Astrocyte (in vitro differentiated cells and primary cell): ENCODE measurements around the gene TMEM87A. TPM values are rescaled to one million over a fixed set of nuclear protein-coding genes. Genes with fewer than 3 reads are reported as not detected.
"Not testable (repeated sequence)": the region's sequence is repeated elsewhere in the genome, so short reads cannot be mapped to it uniquely, and the experiment has no call there.

ENCODE experiments used
- DNase-seq: peaks from one replicate; pipeline ENCODE4 v3.0.0-alpha.2; 2010; ENCODE audit warnings: low read depth
- FAIRE-seq: peaks from 2 replicates; lab custom pipeline; 2011; peaks lifted over from hg19 to GRCh38; lab: Jason Lieb, UNC
- H2AFZ ChIP-seq: 2 replicates; pipeline ENCODE4 v1.6.0; 2012; ENCODE audit warnings: low read depth, low read length, inconsistent platforms
- H3K27ac ChIP-seq: 2 replicates; pipeline ENCODE4 v1.5.1; 2011; ENCODE audit warnings: low read depth, low read length, inconsistent platforms
- H3K27me3 ChIP-seq: 2 replicates; pipeline ENCODE4 v1.6.0; 2011; ENCODE audit warnings: low read length, inconsistent platforms; ENCODE audit not compliant: insufficient read depth
- H3K36me3 ChIP-seq: 2 replicates; pipeline ENCODE4 v1.5.1; 2011; ENCODE audit warnings: low read length, inconsistent platforms; ENCODE audit not compliant: insufficient read depth
- H3K4me1 ChIP-seq: 2 replicates; pipeline ENCODE4 v1.5.1; 2011; ENCODE audit warnings: low read length, inconsistent platforms; ENCODE audit not compliant: insufficient read depth
- H3K4me2 ChIP-seq: 2 replicates; pipeline ENCODE4 v1.6.0; 2012; ENCODE audit warnings: low read length, inconsistent platforms
- H3K4me3 ChIP-seq: 2 replicates; pipeline ENCODE4 v1.5.1; 2011; ENCODE audit warnings: low read depth, mild to moderate bottlenecking, low read length, inconsistent platforms; ENCODE audit not compliant: insufficient read depth
- H3K79me2 ChIP-seq: 2 replicates; pipeline ENCODE4 v1.6.0; 2012; ENCODE audit warnings: mild to moderate bottlenecking, low read length, inconsistent platforms; ENCODE audit not compliant: insufficient read depth
- H3K9ac ChIP-seq: 2 replicates; pipeline ENCODE4 v1.6.0; 2012; ENCODE audit warnings: mild to moderate bottlenecking, low read length, inconsistent platforms
- H3K9me3 ChIP-seq: 2 replicates; pipeline ENCODE4 v1.5.1; 2012; ENCODE audit warnings: low read depth, mild to moderate bottlenecking, low read length, inconsistent platforms; ENCODE audit not compliant: insufficient read depth
- H4K20me1 ChIP-seq: 2 replicates; pipeline ENCODE4 v1.6.0; 2012; ENCODE audit warnings: low read length, inconsistent platforms; ENCODE audit not compliant: insufficient read depth
- H3K27ac Mint-ChIP-seq: one replicate; pipeline ENCODE4 v1.8.0; 2021; ENCODE audit warnings: mild to moderate bottlenecking, mixed read lengths; ENCODE audit not compliant: unreplicated experiment
- H3K27me3 Mint-ChIP-seq: one replicate; pipeline ENCODE4 v1.8.0; 2021; ENCODE audit warnings: low read depth, mixed read lengths; ENCODE audit not compliant: unreplicated experiment
- H3K36me3 Mint-ChIP-seq: one replicate; pipeline ENCODE4 v1.8.0; 2021; ENCODE audit warnings: low read depth, mixed read lengths; ENCODE audit not compliant: unreplicated experiment
- H3K4me1 Mint-ChIP-seq: one replicate; pipeline ENCODE4 v1.8.0; 2021; ENCODE audit warnings: low read depth, mixed read lengths; ENCODE audit not compliant: unreplicated experiment
- H3K4me3 Mint-ChIP-seq: one replicate; pipeline ENCODE4 v1.8.0; 2021; ENCODE audit warnings: mild to moderate bottlenecking, moderate library complexity, mixed read lengths; ENCODE audit not compliant: unreplicated experiment
- H3K9me3 Mint-ChIP-seq: one replicate; pipeline ENCODE4 v1.8.0; 2021; ENCODE audit warnings: mild to moderate bottlenecking, mixed read lengths; ENCODE audit not compliant: unreplicated experiment
- CTCF ChIP-seq: IDR thresholded peaks from 2 replicates; pipeline ENCODE4 v1.5.1; 2011; ENCODE audit warnings: low read depth, mild to moderate bottlenecking, inconsistent platforms, low read length, moderate library complexity; ENCODE audit not compliant: insufficient read depth
- EZH2 ChIP-seq: IDR thresholded peaks from 2 replicates; pipeline ENCODE4 v1.6.1; 2012; ENCODE audit warnings: mild to moderate bottlenecking, low read length, inconsistent platforms; ENCODE audit not compliant: insufficient read depth
- total RNA-seq: library from RNA; stranded (reverse); gene quantifications from 2 replicates; pipeline ENCODE4 v1.2.1, GENCODE V29; 2021

Gene TMEM87A
- total RNA-seq, 1 donor from 2014 or later: 40.9 TPM

DNA sequence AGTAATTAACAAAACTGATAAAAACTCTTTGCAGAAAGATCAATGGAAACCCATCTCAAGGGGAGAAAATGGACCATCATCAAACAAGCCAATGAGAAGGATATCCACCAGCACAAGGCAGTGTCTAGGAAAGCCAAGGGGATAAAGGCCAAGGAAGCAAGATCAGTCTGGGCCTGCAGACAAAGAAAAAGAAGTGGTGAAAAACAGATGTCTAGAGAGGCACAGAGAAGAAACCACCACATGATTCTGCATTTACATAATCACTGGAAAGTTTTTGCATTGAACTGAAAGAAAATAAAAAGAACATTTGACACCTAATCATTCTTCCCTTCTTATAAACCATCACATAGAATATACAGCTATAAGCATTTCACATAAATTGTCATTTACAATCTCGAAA is 42.1 kb downstream of the TMEM87A start:
- Histone ChIP-seq H3K27ac (no peak overlapping the region), H3K9me3 (no peaks in the 10 kb centered on the region), H2AFZ (no peak overlapping the region), H3K9ac (no peak overlapping the region), H3K4me1 (no peaks in the 10 kb centered on the region), H3K79me2 (peaks cover 5% of the 10 kb centered on the region), H3K27me3 (no peaks in the 10 kb centered on the region), H4K20me1 (no peaks in the 10 kb centered on the region), H3K4me3 (no peak overlapping the region), H3K36me3 (peaks cover 55% of the 10 kb centered on the region), H3K4me2 (no peak overlapping the region)
- Mint-ChIP-seq H3K9me3 (no peaks in the 10 kb centered on the region), H3K4me3 (no peak overlapping the region), H3K27me3 (no peaks in the 10 kb centered on the region), H3K36me3 (peaks cover 8% of the 10 kb centered on the region), H3K27ac (no peak overlapping the region), H3K4me1 (no peaks in the 10 kb centered on the region)
- DNase-seq (no peak), FAIRE-seq (no peak)
- TF ChIP-seq EZH2: no peak
- TF ChIP-seq CTCF: no peak

- H3K9me3 ChIP-seq, H3K4me3 ChIP-seq, H3K79me2 ChIP-seq, H3K27ac ChIP-seq, H3K27me3 ChIP-seq, H3K4me1 Mint-ChIP-seq, H3K4me1 ChIP-seq, H3K9me3 Mint-ChIP-seq, DNase-seq, H3K9ac ChIP-seq, H4K20me1 ChIP-seq, FAIRE-seq, H3K27me3 Mint-ChIP-seq, H2AFZ ChIP-seq, H3K27ac Mint-ChIP-seq, H3K4me3 Mint-ChIP-seq, H3K4me2 ChIP-seq: not testable (repeated sequence)
- peaks cover 61% of the 10 kb centered on the region for H3K36me3 ChIP-seq
- peaks cover 11% of the 10 kb centered on the region for H3K36me3 Mint-ChIP-seq
These were observed 44.3 kb downstream of the TMEM87A start for GRCh38 chr15:42228981-42229380.

DNA sequence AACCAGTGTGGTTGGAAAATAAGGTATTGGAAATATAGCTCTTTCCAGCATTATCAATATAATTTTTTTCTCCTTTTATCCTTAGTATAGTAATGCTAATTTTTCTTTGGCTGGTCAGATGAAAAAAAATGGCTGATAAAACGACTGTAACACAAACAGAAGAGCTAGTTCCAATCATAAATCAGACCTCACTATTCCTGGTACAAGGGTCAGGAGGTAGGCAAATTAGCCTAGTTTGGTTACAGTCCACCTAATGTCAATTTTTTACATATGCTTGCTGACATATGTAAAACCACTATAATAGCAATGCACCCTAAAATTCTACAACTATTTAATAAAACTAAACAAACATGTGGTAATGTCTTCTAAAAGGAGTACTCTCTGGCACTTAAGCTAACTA is 45.2 kb downstream of the TMEM87A start:
- no peaks in the 10 kb centered on the region for H3K4me1 ChIP-seq
- H4K20me1 ChIP-seq: no peaks in the 10 kb centered on the region
- no peaks in the 10 kb centered on the region for H3K27me3 ChIP-seq
- H3K27ac ChIP-seq: no peak overlapping the region
- TF ChIP-seq EZH2 (no peak), CTCF (no peak)
- peaks cover 2% of the 10 kb centered on the region for H3K79me2 ChIP-seq
- H3K4me3 Mint-ChIP-seq: no peak overlapping the region
- no peaks in the 10 kb centered on the region for H3K9me3 Mint-ChIP-seq
- peaks cover 65% of the 10 kb centered on the region for H3K36me3 ChIP-seq
- H3K27me3 Mint-ChIP-seq: no peaks in the 10 kb centered on the region
- FAIRE-seq (no peak), DNase-seq (no peak)
- no peak overlapping the region for H3K4me2 ChIP-seq
- no peak overlapping the region for H3K9ac ChIP-seq
- H3K4me3 ChIP-seq: no peak overlapping the region
- no peak overlapping the region for H3K27ac Mint-ChIP-seq
- H3K9me3 ChIP-seq: no peaks in the 10 kb centered on the region
- peaks cover 12% of the 10 kb centered on the region for H3K36me3 Mint-ChIP-seq
- H3K4me1 Mint-ChIP-seq: no peaks in the 10 kb centered on the region
- no peak overlapping the region for H2AFZ ChIP-seq
